WI38 (cell line): ENCODE data around the gene NR5A1.

ENCODE experiments used
- H3K4me3 ChIP-seq: 2 replicates; pipeline ENCODE4 v1.5.1; 2011; ENCODE audit warnings: low read depth, mild to moderate bottlenecking, control low read depth, low read length
- TF ChIP-seq, protein P1 (sequence below): IDR thresholded peaks from 2 replicates; pipeline ENCODE4 v1.5.1; 2012; ENCODE audit warnings: low read depth, mild to moderate bottlenecking, control low read depth, low read length

NR5A1 gene

DNA sequence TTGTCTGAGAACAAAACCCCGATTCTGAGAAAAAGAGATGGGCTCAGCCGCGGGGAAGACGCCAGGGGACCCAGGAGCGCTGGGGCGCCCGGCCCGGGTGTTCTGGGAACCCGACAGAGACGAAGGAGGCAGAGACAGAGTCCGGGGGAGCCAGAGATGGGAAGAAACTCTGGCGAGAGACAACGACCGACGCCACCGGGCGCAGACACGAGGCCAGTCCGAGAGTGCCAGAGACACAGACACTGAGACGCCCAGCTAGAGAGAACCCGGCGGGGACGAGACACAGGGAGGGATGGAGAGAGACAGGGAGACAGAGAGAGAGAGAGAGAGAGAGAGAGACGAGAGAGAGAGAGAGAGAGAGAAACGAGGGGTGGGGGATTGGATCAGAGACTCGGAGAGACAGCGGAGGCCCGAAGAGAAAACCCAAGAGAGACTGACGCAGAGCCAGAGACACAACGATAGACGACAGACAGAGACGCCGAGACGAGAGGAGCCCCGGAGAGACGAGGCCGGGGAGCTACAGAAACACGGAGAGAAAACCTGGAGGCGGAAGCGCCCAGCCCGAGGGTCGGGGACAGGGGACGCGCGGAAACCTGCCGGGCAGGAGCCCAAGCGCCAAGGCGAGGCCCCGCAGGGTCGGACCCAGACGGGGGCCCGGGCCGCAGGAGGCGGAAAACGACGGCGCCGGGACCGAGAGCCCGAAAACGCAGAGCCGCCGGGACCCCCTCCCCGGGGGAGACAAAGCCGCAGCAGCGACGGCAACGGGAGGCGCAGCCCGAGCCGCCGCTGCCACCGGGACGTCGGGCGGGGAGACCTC is 3.3 kb downstream of the NR5A1 start:
- H3K4me3 ChIP-seq = no peak overlapping the region

DNA sequence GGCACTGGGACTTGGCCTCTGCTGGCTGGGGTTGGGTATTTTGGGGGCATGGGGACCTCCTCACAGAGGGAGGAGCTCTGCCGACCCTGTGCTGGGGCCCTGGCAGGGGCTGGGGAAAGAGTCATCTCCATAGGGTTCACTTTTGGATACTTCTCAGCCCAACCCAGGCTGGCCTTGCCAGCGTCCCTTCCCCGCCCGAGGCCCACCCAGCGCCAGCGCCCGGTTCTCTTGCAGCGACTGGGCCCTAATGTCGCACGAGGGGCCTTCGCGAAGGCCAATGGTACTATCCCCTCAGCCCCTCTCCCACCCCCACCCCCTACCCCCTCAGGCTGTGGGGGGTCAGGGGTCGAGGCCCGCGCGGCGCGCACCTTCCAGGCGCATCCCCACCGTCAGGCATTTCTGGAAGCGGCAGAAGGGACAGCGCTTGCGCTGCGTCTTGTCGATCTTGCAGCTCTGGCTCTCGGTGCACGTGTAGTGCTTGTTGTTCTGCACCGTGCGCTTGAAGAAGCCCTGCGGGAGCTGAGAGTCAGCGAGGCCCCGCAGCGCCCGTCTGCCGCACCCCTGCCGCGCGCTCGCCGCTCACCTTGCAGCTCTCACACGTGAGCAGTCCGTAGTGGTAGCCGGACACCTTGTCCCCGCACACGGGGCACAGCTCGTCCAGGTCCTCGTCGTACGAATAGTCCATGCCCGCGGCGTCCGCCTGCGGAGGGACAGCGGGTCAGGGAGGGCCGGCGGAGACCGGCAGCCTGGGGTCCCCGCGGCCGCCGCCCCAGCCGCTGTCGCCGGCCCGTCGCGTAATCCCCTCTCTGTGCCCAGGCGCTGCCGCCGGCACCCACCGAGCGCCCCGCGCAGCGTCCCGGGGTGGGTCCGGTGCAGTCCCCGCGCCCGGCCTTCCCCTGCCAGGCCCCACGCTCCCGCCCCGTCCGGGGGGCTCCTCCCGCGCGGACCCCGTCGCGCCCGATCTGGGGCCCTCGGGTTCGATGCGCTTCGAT is 4.2 kb downstream of the NR5A1 start:
- TF ChIP-seq, protein P1, sequence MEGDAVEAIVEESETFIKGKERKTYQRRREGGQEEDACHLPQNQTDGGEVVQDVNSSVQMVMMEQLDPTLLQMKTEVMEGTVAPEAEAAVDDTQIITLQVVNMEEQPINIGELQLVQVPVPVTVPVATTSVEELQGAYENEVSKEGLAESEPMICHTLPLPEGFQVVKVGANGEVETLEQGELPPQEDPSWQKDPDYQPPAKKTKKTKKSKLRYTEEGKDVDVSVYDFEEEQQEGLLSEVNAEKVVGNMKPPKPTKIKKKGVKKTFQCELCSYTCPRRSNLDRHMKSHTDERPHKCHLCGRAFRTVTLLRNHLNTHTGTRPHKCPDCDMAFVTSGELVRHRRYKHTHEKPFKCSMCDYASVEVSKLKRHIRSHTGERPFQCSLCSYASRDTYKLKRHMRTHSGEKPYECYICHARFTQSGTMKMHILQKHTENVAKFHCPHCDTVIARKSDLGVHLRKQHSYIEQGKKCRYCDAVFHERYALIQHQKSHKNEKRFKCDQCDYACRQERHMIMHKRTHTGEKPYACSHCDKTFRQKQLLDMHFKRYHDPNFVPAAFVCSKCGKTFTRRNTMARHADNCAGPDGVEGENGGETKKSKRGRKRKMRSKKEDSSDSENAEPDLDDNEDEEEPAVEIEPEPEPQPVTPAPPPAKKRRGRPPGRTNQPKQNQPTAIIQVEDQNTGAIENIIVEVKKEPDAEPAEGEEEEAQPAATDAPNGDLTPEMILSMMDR = no peak
- no peak overlapping the region for H3K4me3 ChIP-seq

More for the DNA sequence above, 3.3 kb downstream of the NR5A1 start:
- TF ChIP-seq, protein P1 = no peak

DNA sequence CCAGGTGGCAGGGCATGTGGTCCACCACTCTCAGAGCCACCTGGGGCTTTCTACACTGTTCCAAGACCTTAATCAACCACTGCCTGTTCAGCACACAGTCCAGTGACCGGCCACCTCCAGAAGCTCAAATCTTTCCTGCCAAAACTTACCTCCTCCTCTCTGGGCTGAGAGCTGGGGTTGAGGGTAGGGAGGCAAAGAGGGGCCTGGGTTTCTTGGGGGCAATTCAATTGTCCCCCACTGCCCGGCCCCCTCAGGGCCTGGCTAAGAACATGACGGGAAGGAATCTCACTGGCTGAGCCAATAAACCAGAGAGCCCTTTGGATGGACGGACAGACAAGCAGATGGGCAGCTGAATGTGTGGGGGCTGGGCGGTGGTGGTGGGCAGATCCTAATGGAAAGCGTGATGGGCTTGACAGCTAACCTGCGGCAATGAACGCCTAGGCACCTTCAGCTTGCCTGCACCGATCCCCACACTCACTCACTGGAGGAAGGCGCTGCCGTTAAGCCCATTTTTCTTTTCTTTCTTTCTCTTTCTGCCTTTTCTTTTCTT is 5.4 kb downstream of the NR5A1 start:
- no peak overlapping the region for H3K4me3 ChIP-seq
- TF ChIP-seq, protein P1 = no peak

DNA sequence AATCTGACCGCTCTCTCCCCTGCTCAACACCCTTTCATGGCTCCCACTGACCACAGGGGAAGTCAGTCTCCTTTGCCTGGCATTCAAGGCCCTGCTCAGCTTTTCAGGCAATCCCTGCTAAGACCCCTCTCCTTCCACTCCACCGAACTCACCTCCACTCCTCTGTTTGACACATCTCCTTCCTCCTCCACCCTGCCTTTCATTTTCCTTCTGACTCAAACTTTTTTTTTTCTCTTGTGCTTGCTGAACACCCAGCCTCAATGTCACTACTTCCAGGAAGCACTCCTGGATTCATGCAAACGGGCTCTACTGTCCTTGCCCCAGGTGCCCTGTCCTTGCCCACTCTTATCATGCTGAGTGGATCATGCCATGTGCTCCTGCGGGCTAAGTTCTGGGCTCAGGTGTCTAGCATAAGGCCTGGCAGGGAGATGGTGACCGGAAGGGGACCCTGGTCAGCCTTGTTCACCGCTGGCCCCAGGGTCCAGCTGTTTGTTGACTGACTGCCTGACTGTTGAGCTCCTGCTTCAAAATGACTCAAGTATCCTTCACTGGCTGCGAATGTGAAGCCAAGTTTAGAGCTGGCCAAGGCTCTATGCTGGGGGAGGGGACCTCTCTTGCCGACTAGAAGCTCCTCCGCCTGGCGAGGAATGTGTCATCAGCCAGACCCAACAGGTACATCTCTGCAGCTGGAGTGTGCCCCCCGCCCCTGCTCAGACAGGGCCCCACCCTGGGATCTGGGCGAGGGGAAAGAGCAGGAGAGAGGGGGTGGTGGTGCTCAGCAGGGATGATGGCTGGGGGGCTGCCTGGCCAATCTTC is 6.2 kb downstream of the NR5A1 start:
- no peak overlapping the region for H3K4me3 ChIP-seq
- TF ChIP-seq, protein P1 = no peak

DNA sequence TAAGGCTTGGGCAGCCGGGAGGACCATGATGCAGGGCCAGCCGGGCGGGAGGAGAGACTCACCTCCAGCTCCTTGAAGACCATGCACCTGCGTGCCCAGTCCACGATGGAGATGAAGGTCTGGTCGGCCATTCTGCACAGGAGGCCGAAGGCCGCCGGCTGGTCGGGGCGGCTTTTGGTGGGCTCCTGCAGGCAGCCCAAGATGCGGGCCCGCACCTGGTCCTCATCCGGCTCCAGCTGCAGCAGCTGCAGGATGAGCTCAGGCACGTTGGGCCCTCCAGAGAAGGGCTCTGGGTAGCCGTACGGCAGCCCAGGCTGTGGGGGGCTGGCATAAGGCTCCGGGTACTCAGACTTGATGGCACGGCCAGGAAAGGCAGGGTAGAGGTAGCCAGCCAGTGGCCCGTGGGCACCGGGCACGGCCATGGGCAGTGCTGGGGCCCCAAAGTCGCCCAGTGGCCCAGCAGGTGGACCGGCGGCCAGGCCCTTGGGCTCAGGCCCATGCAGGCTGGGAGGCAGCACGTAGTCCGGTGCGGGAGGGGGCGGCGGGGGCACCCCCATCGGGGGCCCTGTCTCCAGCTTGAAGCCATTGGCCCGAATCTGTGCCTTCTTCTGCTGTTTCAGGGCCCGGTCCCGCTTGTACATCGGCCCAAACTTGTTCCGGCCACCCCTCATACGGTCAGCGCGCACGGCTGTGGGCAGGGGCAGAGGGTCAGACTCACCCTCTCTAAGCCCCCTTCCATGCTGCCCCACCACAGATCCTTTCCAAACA is 7.0 kb downstream of the NR5A1 start:
- H3K4me3 ChIP-seq = no peak overlapping the region
- TF ChIP-seq, protein P1 = no peak

DNA sequence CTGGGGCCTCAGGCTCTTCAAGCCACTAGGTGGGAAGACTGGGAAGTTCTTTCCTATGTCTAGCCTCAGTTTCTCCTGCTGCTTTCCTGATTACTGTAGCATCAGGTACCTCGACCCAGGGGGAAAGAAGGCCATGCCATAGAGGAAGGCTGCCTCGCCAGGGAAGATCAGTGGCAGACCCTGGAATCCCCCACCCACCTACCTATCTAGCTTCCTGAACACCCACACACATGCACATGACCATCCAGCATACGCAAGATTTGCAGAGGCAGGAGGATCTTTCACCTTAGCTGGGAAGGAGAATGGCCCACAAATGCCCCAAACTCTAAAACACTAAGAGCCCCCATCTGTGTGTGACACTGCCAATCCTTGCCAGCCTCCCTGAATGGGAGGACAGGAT is 8.0 kb downstream of the NR5A1 start:
- TF ChIP-seq, protein P1 = no peak

More for the DNA sequence above, 8.0 kb downstream of the NR5A1 start:
- H3K4me3 ChIP-seq = no peak overlapping the region
